ENCODE results near the gene ZNF552. TPM values are rescaled to one million over a fixed set of nuclear protein-coding genes. Genes with fewer than 3 reads are reported as not detected.
A peak's percentile ranks its signal among the peaks of the same experiment; 100 is the strongest.

Gene ZNF552
- total RNA-seq, 1 experiment from 2014 or later = 13.1 TPM

GRCh38 chr19:57773488-57773887, 41.2 kb downstream of the ZNF552 start:
- Mint-ChIP-seq H3K4me3 (no peak overlapping the region), H3K27me3 (ENCODE audit: low read depth) (no peaks in the 10 kb centered on the region), H3K36me3 (peaks cover 44% of the 10 kb centered on the region), H3K9me3 (no peaks in the 10 kb centered on the region), H3K27ac (peak overlapping the region; percentile 20; the same call in 1 of the 2 replicates), H3K4me1 (peaks cover 11% of the 10 kb centered on the region)
- POLR2A ChIA-PET = no interaction called here
- no peak for ATAC-seq
- TF ChIP-seq NR1H2 (CRISPR knock-in tag; IDR thresholded peaks at IDR 0.05) (no peak), RELA (CRISPR knock-in tag; IDR thresholded peaks at IDR 0.05; ENCODE audit: borderline replicate concordance) (no peak), GABPB1 (CRISPR knock-in tag; IDR thresholded peaks at IDR 0.05) (no peak), SMAD4 (CRISPR knock-in tag; IDR thresholded peaks at IDR 0.05) (no peak), GTF2I (CRISPR knock-in tag; conservative IDR thresholded peaks at IDR 0.05) (no peak), ZNF512 (CRISPR knock-in tag; IDR thresholded peaks at IDR 0.05; ENCODE audit: borderline replicate concordance) (no peak), TEAD4 (CRISPR knock-in tag; IDR thresholded peaks at IDR 0.05) (no peak), PREB (CRISPR knock-in tag; IDR thresholded peaks at IDR 0.05; ENCODE audit: borderline replicate concordance) (no peak), JUN (CRISPR knock-in tag; IDR thresholded peaks at IDR 0.05) (no peak), ZNF121 (CRISPR knock-in tag; IDR thresholded peaks at IDR 0.05) (no peak), MYBL2 (CRISPR knock-in tag; IDR thresholded peaks at IDR 0.05) (no peak), E2F4 (CRISPR knock-in tag; IDR thresholded peaks at IDR 0.05; ENCODE audit: borderline replicate concordance, low read depth) (no peak), ZNF671 (CRISPR knock-in tag; IDR thresholded peaks at IDR 0.05) (no peak), CTCF (IDR thresholded peaks at IDR 0.05) (no peak), ZNF138 (CRISPR knock-in tag; conservative IDR thresholded peaks at IDR 0.05) (no peak), USF1 (CRISPR knock-in tag; IDR thresholded peaks at IDR 0.05) (no peak), HMGA2 (CRISPR knock-in tag; IDR thresholded peaks at IDR 0.05) (no peak), ZNF281 (CRISPR knock-in tag; IDR thresholded peaks at IDR 0.05) (no peak)
- CTCF ChIA-PET = no interaction called here
- no peak for DNase-seq (ENCODE audit: low spot score)
